Panc1 (cell line): ENCODE measurements around the gene PHF20. TPM values are rescaled to one million over a fixed set of nuclear protein-coding genes. Genes with fewer than 3 reads are reported as not detected.

Source experiments
- ATAC-seq: fragments of 200-7000 bp; cut with Tn5 transposase; 2 replicates; pipeline ENCODE4 v1.9.1; 2020; ENCODE audit warnings: mild to moderate bottlenecking, moderate library complexity
- BruUV-seq: library from RNA; stranded (reverse); fragments of 400-500 nt; replicated peaks from 2 replicates; lab custom pipeline; 2021; lab: Mats Ljungman, UMichigan
- CTCF ChIA-PET: fragments of 300-600 bp; sonication (Branson Sonifier 250); formaldehyde crosslinking; loops from one replicate; lab custom pipeline; 2022; ENCODE audit warnings: antibody characterized with exemption; lab: Charles Lee
- POLR2A ChIA-PET: fragments of 300-600 bp; sonication (Branson Sonifier 250); formaldehyde crosslinking; loops from one replicate; lab custom pipeline; 2022; ENCODE audit warnings: antibody characterized with exemption; lab: Charles Lee
- DNase-seq: peaks from one replicate; pipeline ENCODE4 v3.0.0-alpha.2; 2010; ENCODE audit warnings: low read depth, low spot score
- H3K27ac ChIP-seq: 2 replicates; pipeline ENCODE4 v1.5.1; 2011; ENCODE audit warnings: mild to moderate bottlenecking, low read length, inconsistent platforms
- H3K27me3 ChIP-seq: fragments of 200-500 bp; sonication (Bioruptor generic); 2 replicates; pipeline ENCODE4 v1.6.0; 2014; ENCODE audit warnings: low read length, inconsistent platforms; ENCODE audit not compliant: control insufficient read depth, insufficient read depth
- H3K36me3 ChIP-seq: fragments of 200-500 bp; sonication (Bioruptor generic); 2 replicates; pipeline ENCODE4 v1.5.1; 2014; ENCODE audit warnings: inconsistent platforms, mild to moderate bottlenecking, low read length, moderate library complexity; ENCODE audit not compliant: control insufficient read depth, insufficient read depth
- H3K4me1 ChIP-seq: 2 replicates; pipeline ENCODE4 v1.5.1; 2011; ENCODE audit warnings: inconsistent platforms, mild to moderate bottlenecking, low read length, moderate library complexity; ENCODE audit not compliant: control insufficient read depth, insufficient read depth
- H3K4me3 ChIP-seq, 2 experiments: 2 replicates each; pipeline ENCODE4 v1.5.1; 2011 to 2012; ENCODE audit warnings: low read depth in 2 of 2, low read length in 2 of 2, mild to moderate bottlenecking in 2 of 2, inconsistent platforms in 1 of 2, moderate library complexity in 1 of 2
- H3K9me3 ChIP-seq: fragments of 200-500 bp; sonication (Bioruptor generic); 2 replicates; pipeline ENCODE4 v1.5.1; 2014; ENCODE audit warnings: low read depth, mild to moderate bottlenecking, inconsistent platforms, low read length, moderate library complexity; ENCODE audit not compliant: control insufficient read depth, insufficient read depth
- POLR2AphosphoS5 ChIP-seq: IDR thresholded peaks from 2 replicates; pipeline ENCODE4 v1.6.1; 2012; ENCODE audit warnings: mild to moderate bottlenecking, low read depth, low read length, moderate library complexity
- REST ChIP-seq, 2 experiments: IDR thresholded peaks; 2 replicates each; pipeline ENCODE4 v1.6.1; 2011 to 2012; ENCODE audit warnings: low read depth in 2 of 2, control low read depth in 1 of 2, low read length in 1 of 2, mild to moderate bottlenecking in 1 of 2, moderate library complexity in 1 of 2; ENCODE audit not compliant: insufficient read depth in 1 of 2
- SIN3A ChIP-seq: IDR thresholded peaks from 2 replicates; pipeline ENCODE4 v1.6.1; 2012; ENCODE audit warnings: low read depth, mild to moderate bottlenecking, low read length, moderate library complexity, borderline replicate concordance; ENCODE audit not compliant: insufficient read depth
- TCF7L2 ChIP-seq: IDR thresholded peaks from 2 replicates; pipeline ENCODE4 v1.6.1; 2011; ENCODE audit warnings: mild to moderate bottlenecking, low read depth, low read length, inconsistent platforms
- in situ Hi-C: cut with HindIII; loops from 2 replicates; pipeline ENCODE4 v1.10.0; 2016; ENCODE audit warnings: low sequenced_read_pairs, low pct_unique_long_range_greater_than_20kb
- intact Hi-C: fragments of 100-400 bp; cut with micrococcal nuclease; formaldehyde crosslinking; loops from one replicate; pipeline ENCODE4 v1.10.0; 2022; ENCODE audit not compliant: unreplicated experiment
- total RNA-seq: library from RNA; stranded (reverse); gene quantifications from one replicate; pipeline ENCODE4 v1.2.1, GENCODE V29; 2021; ENCODE audit not compliant: unreplicated experiment
- TF ChIP-seq, protein P1 (sequence below): fragments of 450-650 bp; IDR thresholded peaks from 2 replicates; pipeline ENCODE4 v1.5.1; 2017; ENCODE audit warnings: mild to moderate bottlenecking

Gene PHF20
- total RNA-seq, 1 experiment from 2014 or later, result 51.5 TPM

- H3K4me3 ChIP-seq, result no peak overlapping the region
- in situ Hi-C loops, result no loop called here
- peaks cover 11% of the 10 kb centered on the region for H3K36me3 ChIP-seq
- no peaks in the 10 kb centered on the region for H3K9me3 ChIP-seq
- H3K4me1 ChIP-seq, result no peaks in the 10 kb centered on the region; the same call in 1 of the 2 replicates
- ChIA-PET CTCF (no interaction called here), POLR2A (no interaction called here)
- no peaks in the 10 kb centered on the region for H3K27me3 ChIP-seq
- H3K27ac ChIP-seq, result no peak overlapping the region
- no TSS peak for BruUV-seq
- DNase-seq, result no peak
- intact Hi-C loops, result no loop called here
- no peak for TF ChIP-seq SIN3A
- TF ChIP-seq TCF7L2, result no peak
- no peak for TF ChIP-seq REST (IDR thresholded peaks at IDR 0.05; ENCODE audit: insufficient read depth in 1 of 2, low read depth in 2 of 2, low read length in 1 of 2)
- no peak for TF ChIP-seq POLR2AphosphoS5
- TF ChIP-seq, protein P1, sequence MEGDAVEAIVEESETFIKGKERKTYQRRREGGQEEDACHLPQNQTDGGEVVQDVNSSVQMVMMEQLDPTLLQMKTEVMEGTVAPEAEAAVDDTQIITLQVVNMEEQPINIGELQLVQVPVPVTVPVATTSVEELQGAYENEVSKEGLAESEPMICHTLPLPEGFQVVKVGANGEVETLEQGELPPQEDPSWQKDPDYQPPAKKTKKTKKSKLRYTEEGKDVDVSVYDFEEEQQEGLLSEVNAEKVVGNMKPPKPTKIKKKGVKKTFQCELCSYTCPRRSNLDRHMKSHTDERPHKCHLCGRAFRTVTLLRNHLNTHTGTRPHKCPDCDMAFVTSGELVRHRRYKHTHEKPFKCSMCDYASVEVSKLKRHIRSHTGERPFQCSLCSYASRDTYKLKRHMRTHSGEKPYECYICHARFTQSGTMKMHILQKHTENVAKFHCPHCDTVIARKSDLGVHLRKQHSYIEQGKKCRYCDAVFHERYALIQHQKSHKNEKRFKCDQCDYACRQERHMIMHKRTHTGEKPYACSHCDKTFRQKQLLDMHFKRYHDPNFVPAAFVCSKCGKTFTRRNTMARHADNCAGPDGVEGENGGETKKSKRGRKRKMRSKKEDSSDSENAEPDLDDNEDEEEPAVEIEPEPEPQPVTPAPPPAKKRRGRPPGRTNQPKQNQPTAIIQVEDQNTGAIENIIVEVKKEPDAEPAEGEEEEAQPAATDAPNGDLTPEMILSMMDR, result no peak
- no peak for ATAC-seq
These were observed 138.0 kb downstream of the PHF20 start for GRCh38 chr20:35909796-35910195.

GRCh38 chr20:35910254-35910653 is 138.4 kb downstream of the PHF20 start:
- POLR2A ChIA-PET, result no interaction called here
- no peak for DNase-seq
- Histone ChIP-seq H3K27me3 (no peaks in the 10 kb centered on the region), H3K27ac (no peak overlapping the region), H3K36me3 (peaks cover 11% of the 10 kb centered on the region), H3K9me3 (no peaks in the 10 kb centered on the region), H3K4me1 (no peaks in the 10 kb centered on the region; the same call in 1 of the 2 replicates), H3K4me3 (no peak overlapping the region)
- CTCF ChIA-PET, result no interaction called here
- in situ Hi-C loops, result no loop called here
- no peak for TF ChIP-seq REST (IDR thresholded peaks at IDR 0.05; ENCODE audit: insufficient read depth in 1 of 2, low read depth in 2 of 2, low read length in 1 of 2)
- TF ChIP-seq, protein P1, result no peak
- no peak for TF ChIP-seq POLR2AphosphoS5
- TF ChIP-seq SIN3A, result no peak
- TF ChIP-seq TCF7L2, result no peak
- ATAC-seq, result no peak
- BruUV-seq, result no TSS peak
- intact Hi-C loops, result no loop called here
